Ureter (tissue), 1 donor: ENCODE measurements around the gene TEX30. TPM values are rescaled to one million over a fixed set of nuclear protein-coding genes. Genes with fewer than 3 reads are reported as not detected.

Experiments
- DNase-seq: peaks from one replicate; pipeline ENCODE4 v3.0.0-alpha.2; 2020; ENCODE audit warnings: low spot score
- total RNA-seq: library from RNA; stranded (reverse); gene quantifications from one replicate; pipeline ENCODE4 v1.2.4, GENCODE V29; 2023
- donor health status: DM: yes; HTN: yes; CAD: no.

Gene TEX30
- total RNA-seq, 1 donor from 2014 or later: 4.2 TPM

GRCh38 chr13:102779436-102780159, 6.0 kb upstream of the TEX30 start:
- no peak for DNase-seq

GRCh38 chr13:102777736-102778135, 4.2 kb upstream of the TEX30 start:
- DNase-seq: no peak

GRCh38 chr13:102776271-102776670, 2.7 kb upstream of the TEX30 start:
- DNase-seq: no peak

DNA sequence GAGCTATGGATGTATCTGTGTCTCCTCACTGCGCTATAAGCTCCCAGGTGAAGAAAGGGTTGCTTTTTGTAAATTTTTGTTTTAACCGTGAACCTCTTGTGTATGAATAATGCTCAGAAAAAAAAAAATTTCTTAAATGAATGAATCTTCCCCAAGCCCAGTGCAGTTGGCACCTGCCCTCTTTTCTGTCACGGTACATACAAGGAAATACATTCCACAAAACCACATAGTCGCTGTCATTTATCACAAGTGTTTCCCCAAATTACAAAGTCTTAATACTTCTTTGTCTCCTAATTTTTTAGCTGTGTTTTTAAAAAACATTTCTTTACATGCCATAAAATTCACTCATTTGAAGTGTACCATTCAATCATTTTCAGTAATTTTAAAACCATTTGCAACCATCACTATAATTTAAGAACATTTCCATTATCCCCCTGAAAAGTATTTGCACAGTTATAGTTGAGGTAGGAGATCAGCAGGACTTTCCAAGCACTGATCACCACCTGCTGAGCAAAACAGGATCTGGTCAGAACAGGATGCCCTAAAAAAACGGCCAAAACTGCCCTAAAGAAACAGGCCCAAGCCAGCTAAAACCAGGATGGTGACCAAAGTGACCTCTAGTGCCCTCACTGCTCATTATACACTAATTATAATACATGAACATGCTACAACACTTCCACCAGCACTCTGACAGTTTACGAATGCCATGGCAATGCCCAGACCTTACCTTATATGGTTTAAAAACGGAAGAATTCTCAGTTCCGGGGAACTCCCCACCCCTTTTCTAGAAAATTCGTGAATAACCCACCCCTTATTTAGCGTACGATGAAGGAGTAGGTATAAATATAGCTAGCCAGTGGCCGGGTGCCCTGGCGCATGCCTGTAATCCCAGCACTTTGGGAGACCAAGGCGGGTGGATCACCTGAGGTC, 1.3 kb upstream of the TEX30 start:
- DNase-seq: no peak

- DNase-seq: no peak
Observed at GRCh38 chr13:102774214-102774568, 605 bp upstream of the TEX30 start.

GRCh38 chr13:102772042-102772425, 1.6 kb downstream of the TEX30 start:
- DNase-seq: no peak

DNA sequence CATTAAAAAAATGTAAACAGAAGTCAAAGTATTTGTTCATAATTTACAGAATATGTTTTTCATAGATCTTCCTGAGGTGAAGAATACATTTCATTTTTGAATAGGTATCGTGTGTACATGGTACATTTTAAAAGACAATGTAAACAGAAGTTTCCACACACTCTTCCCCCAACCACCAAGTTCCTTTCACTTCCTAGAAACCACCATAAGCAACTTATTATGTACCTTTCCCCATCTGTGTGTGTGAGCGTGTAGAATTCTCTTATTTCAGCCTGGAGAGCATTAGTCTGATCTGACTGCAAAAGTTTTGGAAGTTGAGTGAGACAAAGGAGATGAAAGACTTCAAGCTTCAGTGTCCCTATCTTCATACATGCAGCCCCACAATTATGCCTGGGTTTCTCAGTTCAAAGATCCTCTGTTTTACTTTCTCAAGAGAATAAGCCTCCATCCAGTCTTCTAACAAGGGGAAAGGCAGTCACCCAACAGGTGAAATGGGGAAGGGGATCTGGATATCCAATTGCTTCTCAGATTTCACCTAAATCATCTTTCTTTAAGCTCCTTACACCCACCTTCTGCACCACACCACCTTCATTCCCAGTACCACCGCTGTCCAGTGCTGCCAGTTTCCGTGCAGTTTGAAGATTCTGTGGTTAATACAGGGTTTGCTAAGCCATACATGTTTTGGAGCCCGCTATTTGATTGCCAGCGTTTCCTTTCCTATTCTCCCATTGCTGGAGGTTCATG, 2.1 kb downstream of the TEX30 start:
- no peak for DNase-seq

DNA sequence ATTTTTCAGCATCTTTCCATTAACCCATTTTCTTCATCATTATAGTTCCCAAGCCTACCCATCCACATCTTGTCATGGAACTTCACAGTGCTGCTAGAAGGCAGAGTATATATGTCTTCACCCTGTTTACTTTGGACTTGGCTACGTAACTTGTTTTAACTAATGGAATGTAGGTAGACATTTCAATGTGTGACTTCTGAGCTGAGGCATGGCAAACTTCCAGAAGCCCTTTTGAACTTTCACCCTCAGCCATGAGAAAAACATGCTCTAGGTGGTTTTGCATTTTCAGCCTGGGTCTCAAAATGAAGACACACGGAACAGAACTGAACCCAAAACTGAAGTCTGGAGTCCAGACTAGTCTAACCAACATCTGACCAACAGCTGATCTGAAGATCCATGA, 3.2 kb downstream of the TEX30 start:
- DNase-seq: no peak

GRCh38 chr13:102769679-102770078, 3.9 kb downstream of the TEX30 start:
- DNase-seq: no peak

- no peak for DNase-seq
Observed at GRCh38 chr13:102768909-102769308, 4.7 kb downstream of the TEX30 start.

- DNase-seq: no peak
Observed at GRCh38 chr13:102763741-102764140, 9.8 kb downstream of the TEX30 start.

GRCh38 chr13:102761071-102761470, 12.5 kb downstream of the TEX30 start:
- no peak for DNase-seq

GRCh38 chr13:102758842-102759241, 14.7 kb downstream of the TEX30 start:
- DNase-seq: no peak

- no peak for DNase-seq
Observed at GRCh38 chr13:102757006-102757405, 16.6 kb downstream of the TEX30 start.

DNA sequence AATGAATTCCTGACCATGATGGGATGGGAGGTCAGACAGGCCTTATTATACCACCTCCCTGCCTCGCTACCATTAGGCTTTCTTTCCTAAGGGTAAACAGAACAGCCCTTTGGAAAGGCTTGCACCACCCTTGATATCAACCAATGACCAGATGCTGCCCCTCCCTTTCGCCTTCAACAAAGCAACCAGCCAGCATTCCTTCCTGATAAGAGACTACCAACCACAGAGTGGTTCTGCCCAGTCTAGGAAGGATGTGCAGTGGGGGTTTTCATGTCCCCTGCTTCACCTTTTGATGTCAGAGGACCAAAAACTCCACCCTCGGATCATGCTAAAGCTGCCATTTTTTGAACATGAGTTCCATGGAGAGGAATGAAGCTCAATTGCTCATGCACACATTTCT, 21.7 kb downstream of the TEX30 start:
- no peak for DNase-seq

DNA sequence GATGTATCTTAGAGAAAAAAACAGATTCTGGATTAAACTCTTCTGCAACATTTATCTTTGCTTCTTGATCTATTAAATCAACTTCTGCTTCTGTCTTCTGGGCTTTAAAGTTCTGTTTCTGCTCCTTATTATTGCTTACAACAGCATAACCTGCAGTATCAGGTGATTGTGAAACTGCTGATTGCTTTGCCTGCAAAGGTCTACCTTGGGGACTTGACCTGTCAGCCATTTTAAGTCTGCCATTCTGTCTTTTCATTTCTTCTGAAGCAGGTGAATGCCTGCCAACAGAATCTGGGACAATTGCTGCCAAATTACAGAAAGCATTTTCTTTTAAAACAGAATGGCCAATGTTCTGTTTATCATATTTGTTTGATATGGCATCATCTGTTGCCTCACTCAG, 31.1 kb downstream of the TEX30 start:
- DNase-seq: no peak

DNA sequence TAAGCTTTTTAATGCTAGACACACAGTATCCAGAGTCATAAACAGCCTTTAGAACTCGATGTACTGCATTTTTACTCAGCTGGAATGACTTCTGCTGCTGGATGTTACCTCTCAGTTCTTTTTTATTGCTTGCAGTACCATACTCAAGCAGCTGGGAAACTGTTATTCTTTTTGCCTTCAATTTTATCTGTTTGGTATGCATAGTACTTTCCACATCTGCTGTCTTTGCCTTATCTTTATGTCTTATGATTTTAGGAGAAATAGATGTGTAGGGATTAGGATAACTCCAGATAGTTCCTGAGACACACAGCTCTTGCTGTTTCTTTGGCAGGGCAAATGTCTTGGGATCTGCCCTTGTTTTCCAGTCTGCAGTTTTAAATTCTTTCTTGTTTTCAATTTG, 31.5 kb downstream of the TEX30 start:
- DNase-seq: no peak

DNA sequence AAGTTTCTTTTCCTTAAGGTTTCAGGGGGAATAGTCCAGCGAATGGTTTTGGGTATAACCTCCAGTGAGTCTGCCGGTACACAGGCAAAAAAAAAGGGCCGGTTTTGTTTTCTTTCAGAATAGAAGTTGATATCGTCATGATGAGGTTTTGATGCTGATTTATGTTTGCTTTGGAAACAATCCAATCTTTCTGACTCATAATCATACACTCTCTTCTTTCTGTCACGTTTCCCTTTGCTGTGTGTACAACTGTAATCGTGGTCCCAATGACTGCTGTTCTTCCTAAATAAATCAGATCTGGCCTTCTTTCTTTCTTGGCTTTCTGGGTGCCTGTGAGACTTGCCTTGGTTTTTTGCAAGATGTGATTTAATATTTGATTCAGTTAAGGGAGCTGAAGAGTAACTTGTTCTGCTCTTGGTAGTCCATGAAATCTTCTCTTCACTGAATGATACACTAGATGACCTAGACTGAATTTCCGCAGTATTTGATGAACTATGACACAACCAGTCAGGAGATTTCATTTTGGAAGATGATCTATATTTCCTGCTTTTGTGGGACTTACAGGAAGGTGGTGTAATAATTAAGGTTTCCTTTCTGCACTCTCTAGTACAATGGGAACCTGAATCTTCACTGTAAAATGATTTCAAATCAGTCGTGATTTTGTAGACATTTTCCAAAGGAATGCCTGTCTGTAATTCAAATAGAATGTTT, 43.9 kb downstream of the TEX30 start:
- no peak for DNase-seq

- DNase-seq: no peak
Observed at GRCh38 chr13:102726430-102726829, 47.2 kb downstream of the TEX30 start.

- no peak for DNase-seq
Observed at GRCh38 chr13:102724923-102725322, 48.7 kb downstream of the TEX30 start.

DNA sequence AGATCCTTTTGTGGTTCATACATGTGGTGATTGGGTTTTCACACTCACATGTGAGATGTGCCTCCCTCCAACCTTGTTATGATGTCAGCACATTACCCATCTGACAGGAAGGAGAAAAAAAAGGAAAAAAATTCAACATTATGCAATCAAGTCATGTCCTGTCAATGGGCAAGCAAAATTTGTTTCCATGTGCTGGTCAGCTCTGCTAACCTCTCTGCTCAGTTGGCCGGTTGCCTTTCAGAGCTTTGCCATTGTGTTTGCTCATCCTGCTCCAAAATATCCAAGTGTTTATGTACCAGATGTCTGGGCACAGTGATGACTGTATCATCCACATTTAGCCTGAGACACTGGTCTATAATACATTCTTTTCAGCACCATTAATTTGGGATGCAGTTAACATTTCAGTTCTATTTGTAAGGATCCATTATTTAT, 51.8 kb downstream of the TEX30 start:
- no peak for DNase-seq

DNA sequence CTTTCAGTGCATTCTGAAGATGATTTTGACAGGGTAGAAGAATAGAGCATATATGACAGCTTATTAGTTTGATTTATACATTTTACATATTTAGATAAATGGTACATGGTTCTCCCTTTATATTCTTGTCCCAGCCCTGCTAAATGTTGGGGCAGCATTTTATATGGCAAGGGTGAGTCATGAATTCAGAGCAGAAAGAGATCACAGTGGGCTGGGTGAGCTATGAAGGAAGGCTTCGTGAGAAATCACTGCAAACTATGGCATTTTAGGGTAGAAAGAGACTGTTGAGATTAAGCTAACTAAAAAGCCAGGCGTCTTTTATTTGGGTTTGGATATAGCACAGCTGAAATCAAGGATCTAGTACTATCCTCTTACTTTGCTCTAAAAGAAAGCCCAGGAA, 54.8 kb downstream of the TEX30 start:
- no peak for DNase-seq
